DOHH2 (cell line): ENCODE data around the gene DOCK1.

Experiments used
- EZH2phosphoT487 ChIP-seq: fragments of 200-600 bp; sonication (generic); IDR thresholded peaks from 2 replicates; pipeline ENCODE4 v1.6.1; 2017; ENCODE audit warnings: borderline replicate concordance, mild to moderate bottlenecking, antibody characterized with exemption, low read length, moderate library complexity, mixed read lengths
- TF ChIP-seq, protein P1 (sequence below): fragments of 200-600 bp; sonication (generic); IDR thresholded peaks from one replicate; pipeline ENCODE4 v1.5.1; 2014; ENCODE audit warnings: antibody characterized with exemption, mild to moderate bottlenecking, low read depth, low read length; ENCODE audit not compliant: poor library complexity, severe bottlenecking

DNA sequence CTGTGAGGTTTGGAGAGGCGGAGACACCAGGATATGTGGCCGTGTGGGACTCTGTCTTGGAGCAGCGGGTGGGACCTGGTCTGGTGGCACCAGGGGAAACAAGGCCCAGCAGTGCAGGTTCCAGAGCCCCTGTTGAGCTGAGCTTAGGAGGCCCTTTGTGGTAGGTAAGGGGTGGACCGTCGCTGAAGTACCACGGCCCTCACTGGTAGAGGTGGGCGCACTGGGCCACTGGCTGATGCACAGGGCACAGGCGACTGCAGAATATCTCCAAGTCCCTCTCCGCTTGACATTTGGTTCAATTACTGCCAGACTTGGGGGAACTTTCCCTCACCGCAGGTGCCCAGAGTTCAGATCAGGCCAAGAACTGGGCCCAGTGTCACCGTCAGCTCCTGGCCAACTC lies 27.3 kb downstream of the DOCK1 start:
- TF ChIP-seq, protein P1, sequence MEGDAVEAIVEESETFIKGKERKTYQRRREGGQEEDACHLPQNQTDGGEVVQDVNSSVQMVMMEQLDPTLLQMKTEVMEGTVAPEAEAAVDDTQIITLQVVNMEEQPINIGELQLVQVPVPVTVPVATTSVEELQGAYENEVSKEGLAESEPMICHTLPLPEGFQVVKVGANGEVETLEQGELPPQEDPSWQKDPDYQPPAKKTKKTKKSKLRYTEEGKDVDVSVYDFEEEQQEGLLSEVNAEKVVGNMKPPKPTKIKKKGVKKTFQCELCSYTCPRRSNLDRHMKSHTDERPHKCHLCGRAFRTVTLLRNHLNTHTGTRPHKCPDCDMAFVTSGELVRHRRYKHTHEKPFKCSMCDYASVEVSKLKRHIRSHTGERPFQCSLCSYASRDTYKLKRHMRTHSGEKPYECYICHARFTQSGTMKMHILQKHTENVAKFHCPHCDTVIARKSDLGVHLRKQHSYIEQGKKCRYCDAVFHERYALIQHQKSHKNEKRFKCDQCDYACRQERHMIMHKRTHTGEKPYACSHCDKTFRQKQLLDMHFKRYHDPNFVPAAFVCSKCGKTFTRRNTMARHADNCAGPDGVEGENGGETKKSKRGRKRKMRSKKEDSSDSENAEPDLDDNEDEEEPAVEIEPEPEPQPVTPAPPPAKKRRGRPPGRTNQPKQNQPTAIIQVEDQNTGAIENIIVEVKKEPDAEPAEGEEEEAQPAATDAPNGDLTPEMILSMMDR: no peak
- no peak for TF ChIP-seq EZH2phosphoT487
